Heart right ventricle (tissue), 16 donors: ENCODE results near the gene HSPB9. TPM values are rescaled to one million over a fixed set of nuclear protein-coding genes. Genes with fewer than 3 reads are reported as not detected.
A peak's percentile ranks its signal among the peaks of the same experiment; 100 is the strongest.

Experiments used
- ATAC-seq, 8 donors: fragments of 200-7000 bp; cut with Tn5 transposase; one replicate each; pipeline ENCODE4 v1.9.1; 2020; ENCODE audit warnings: mild to moderate bottlenecking in 8 of 8, moderate library complexity in 8 of 8, moderate number of reproducible peaks in 1 of 8
- DNase-seq, 2 donors: peaks; one replicate each; pipeline ENCODE4 v3.0.0-alpha.2; 2020
- H3K27ac ChIP-seq, 10 donors: fragments of 200-600 bp; sonication (generic) in 2 of 10; one replicate each; pipeline versions ENCODE4 v1.5.0 to v1.8.0; 2020 to 2022; ENCODE audit warnings: mild to moderate bottlenecking in 3 of 10
- H3K27me3 ChIP-seq, 7 donors: fragments of 200-600 bp; one replicate each; pipeline ENCODE4 v1.8.0; 2021 to 2022; ENCODE audit warnings: mild to moderate bottlenecking in 2 of 7
- H3K36me3 ChIP-seq, 9 donors: fragments of 200-600 bp; sonication (generic) in 1 of 9; one replicate each; pipeline versions ENCODE4 v1.5.0 to v1.8.0; 2020 to 2022; ENCODE audit warnings: mild to moderate bottlenecking in 2 of 9
- H3K4me1 ChIP-seq, 9 donors: fragments of 200-600 bp; sonication (generic) in 1 of 9; one replicate each; pipeline versions ENCODE4 v1.5.0 to v1.8.0; 2020 to 2022; ENCODE audit warnings: mild to moderate bottlenecking in 4 of 9
- H3K4me3 ChIP-seq, 10 donors: fragments of 200-600 bp; sonication (generic) in 2 of 10; one replicate each; pipeline versions ENCODE4 v1.5.0 to v1.8.0; 2020 to 2022; ENCODE audit warnings: mild to moderate bottlenecking in 7 of 10, moderate library complexity in 2 of 10
- H3K9me3 ChIP-seq, 11 donors: fragments of 200-600 bp in 10 of 11; sonication (generic) in 2 of 11; one replicate each; pipeline versions ENCODE4 v1.5.0 to v1.8.0; 2013 to 2022; ENCODE audit warnings: mild to moderate bottlenecking in 2 of 11, control low read depth in 1 of 11, moderate library complexity in 1 of 11
- WGBS, 2 donors: extraction: QIAGEN DNeasy Blood & Tissue Kit; methylation state at CpG; one replicate each; pipeline ENCODE4 v1.1.7; 2013; ENCODE audit warnings: inconsistent platforms in 1 of 2; 5-methylcytosine and 5-hydroxymethylcytosine counted together
- intact Hi-C, 10 donors: fragments of 100-400 bp; cut with DNase I; formaldehyde crosslinking; loops; one replicate each; pipeline versions ENCODE4 v1.11.1 to v1.14.2; 2022
- polyA plus RNA-seq, 2 donors: library from polyadenylated mRNA; stranded (reverse); fragments of 200-250 nt; gene quantifications; one replicate each; pipeline ENCODE4 v1.2.3, GENCODE V29; 2013
- total RNA-seq, 10 donors: library from RNA; stranded (reverse); fragmentation: NEBNext Ultra II Directional in 3 of 10; extraction: Animal tissue kit (Norgen Biotek cat#: 25700) in 3 of 10; gene quantifications; one replicate each; pipeline versions ENCODE4 v1.2.1 to v1.2.4, GENCODE V29; 2021 to 2023
- TF ChIP-seq, protein P1 (sequence below), 9 donors: fragments of 200-600 bp; sonication (generic) in 2 of 9; IDR thresholded peaks; one replicate each; pipeline versions ENCODE4 v1.5.0 to v1.8.0; 2021 to 2022; ENCODE audit warnings: antibody characterized with exemption in 9 of 9, mild to moderate bottlenecking in 5 of 9, moderate library complexity in 1 of 9
- donor health status: Arrhythmogenic right ventricular cardiomyopathy.
- donor health status: ischemic (EF 13 %, LVEDD 7.1; RV severe dilation, severe dysfunction).
- donor health status: healthy with polysubstance abuse.
- donor health status: DM: no; HTN: yes; CAD: no.
- donor health status: DM: no; HTN: no; CAD: no.
- donor health status: ischemic (EF 25% LVEDD 6.9; RV normal size, moderate dysfunction).
- donor health status: ischemic (EF 25% LVEDD 5.7; RV mildly dilated, moderate dysfunction).
- donor health status: healthy.
- donor health status: DM: yes; HTN: yes; CAD: no.
- donor health status: Ischemic cardiomyopathy.
- donor health status: ischemic (EF 35%, LVEDD 5.7; RV mildly dilated, moderate dysfunction).
- donor health status: nonischemic (EF 11% LVEDD 7.7; RV severe dilation, severe dysfunction).
- donor health status: DM: yes; HTN: yes; CAD: no.
- donor health status: PGD.
- donor health status: ischemic (EF 29% LVEDD 5.4; RV normal size, mild dysfunction).
- donor health status: nonischemic (EF 23%, LVEDD 6.1; RV moderate dilation, normal function).

The HSPB9 gene
- total and polyA plus RNA-seq, 12 donors: 0.01 to 0.29 (median 0.23) TPM; not detected in 9

GRCh38 chr17:42103221-42103954, 19.2 kb upstream of the HSPB9 start:
- ATAC-seq (no peak), DNase-seq (no peak)
- peaks cover 0 to 65% (median 0%) of the 10 kb centered on the region in 9 donors for H3K36me3 ChIP-seq

DNA sequence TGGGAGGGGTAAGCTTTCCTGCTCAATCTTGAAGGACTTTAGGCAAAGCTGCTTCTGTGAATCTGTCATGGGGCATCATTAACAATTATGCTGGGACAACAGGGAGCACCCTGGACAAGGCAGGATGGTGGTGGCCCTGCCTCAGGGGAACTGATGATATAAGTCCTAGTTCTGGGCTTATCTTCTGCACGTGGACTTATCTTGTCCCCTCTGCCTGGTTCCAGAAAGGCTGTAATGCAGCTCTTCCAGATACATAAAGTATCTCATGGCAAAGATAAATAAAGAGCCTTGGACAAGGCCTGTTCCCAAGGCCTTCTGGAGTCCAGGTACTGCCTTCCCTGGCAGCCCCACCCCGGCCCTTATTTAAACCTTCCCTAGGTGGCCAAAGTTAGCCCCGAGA, 18.3 kb upstream of the HSPB9 start:
- TF ChIP-seq, protein P1, sequence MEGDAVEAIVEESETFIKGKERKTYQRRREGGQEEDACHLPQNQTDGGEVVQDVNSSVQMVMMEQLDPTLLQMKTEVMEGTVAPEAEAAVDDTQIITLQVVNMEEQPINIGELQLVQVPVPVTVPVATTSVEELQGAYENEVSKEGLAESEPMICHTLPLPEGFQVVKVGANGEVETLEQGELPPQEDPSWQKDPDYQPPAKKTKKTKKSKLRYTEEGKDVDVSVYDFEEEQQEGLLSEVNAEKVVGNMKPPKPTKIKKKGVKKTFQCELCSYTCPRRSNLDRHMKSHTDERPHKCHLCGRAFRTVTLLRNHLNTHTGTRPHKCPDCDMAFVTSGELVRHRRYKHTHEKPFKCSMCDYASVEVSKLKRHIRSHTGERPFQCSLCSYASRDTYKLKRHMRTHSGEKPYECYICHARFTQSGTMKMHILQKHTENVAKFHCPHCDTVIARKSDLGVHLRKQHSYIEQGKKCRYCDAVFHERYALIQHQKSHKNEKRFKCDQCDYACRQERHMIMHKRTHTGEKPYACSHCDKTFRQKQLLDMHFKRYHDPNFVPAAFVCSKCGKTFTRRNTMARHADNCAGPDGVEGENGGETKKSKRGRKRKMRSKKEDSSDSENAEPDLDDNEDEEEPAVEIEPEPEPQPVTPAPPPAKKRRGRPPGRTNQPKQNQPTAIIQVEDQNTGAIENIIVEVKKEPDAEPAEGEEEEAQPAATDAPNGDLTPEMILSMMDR (IDR thresholded peaks at IDR 0.05): no peak
- DNase-seq (no peak), ATAC-seq (no peak)
- no peak overlapping the region for H3K27ac ChIP-seq
- H3K4me1 ChIP-seq: peaks cover 0 to 17% (median 6%) of the 10 kb centered on the region in 9 donors
- no peak overlapping the region for H3K4me3 ChIP-seq
- WGBS, 2 donors: 67 to 73% methylated on average over 3 of the region's 3 CpGs
- intact Hi-C loops: loop anchor here in 7 of 10 donors (5.0 to 10.0 kb wide), 5 partner anchors 37 to 142 kb away; partner anchors contain the start of genes NKIRAS2 (in 2 of the 7) and CNP (in 1 of the 7)
- H3K9me3 ChIP-seq: no peaks in the 10 kb centered on the region
- H3K36me3 ChIP-seq: peaks cover 0 to 74% (median 0%) of the 10 kb centered on the region in 9 donors
- no peaks in the 10 kb centered on the region for H3K27me3 ChIP-seq

More at GRCh38 chr17:42103221-42103954, 19.2 kb upstream of the HSPB9 start:
- intact Hi-C loops: loop anchor here in 7 of 10 donors (5.0 to 10.0 kb wide), 5 partner anchors 36 to 141 kb away; partner anchors contain the start of genes NKIRAS2 (in 2 of the 7) and CNP (in 1 of the 7)
- H3K4me1 ChIP-seq: peaks cover 0 to 17% (median 6%) of the 10 kb centered on the region in 9 donors
- no peaks in the 10 kb centered on the region for H3K9me3 ChIP-seq
- H3K4me3 ChIP-seq: no peak overlapping the region
- TF ChIP-seq, protein P1 (IDR thresholded peaks at IDR 0.05): no peak
- peaks cover 0 to 5% (median 2%) of the 10 kb centered on the region in 7 donors for H3K27me3 ChIP-seq
- WGBS, 2 donors: 80 to 85% methylated on average over 11 of the region's 11 CpGs
- H3K27ac ChIP-seq: no peak overlapping the region

DNA sequence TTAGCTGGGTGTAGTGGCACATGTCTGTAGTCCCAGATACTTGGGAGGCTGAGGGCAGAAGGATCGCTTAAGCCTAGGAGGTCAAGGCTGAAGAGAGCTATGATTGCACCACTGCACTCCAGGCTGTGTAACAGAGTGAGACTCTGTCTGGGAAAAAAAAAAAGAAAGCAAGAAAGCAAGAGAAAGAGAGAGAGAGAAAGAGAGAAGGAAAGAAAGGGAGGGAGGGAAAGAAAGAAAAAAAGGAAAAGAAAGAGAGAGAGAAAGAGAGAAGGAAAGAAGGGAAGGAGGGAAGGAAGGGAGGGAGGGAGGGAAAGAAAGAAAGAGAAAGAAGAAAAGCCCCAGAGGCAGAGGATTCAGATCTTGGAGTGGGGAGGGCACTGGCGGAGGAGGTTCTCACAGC, 16.6 kb upstream of the HSPB9 start:
- TF ChIP-seq, protein P1 (IDR thresholded peaks at IDR 0.05): no peak
- no peak for DNase-seq
- Histone ChIP-seq H3K27ac (no peak overlapping the region), H3K27me3 (no peaks in the 10 kb centered on the region), H3K4me1 (peaks cover 0 to 17% (median 6%) of the 10 kb centered on the region in 9 donors), H3K36me3 (peaks cover 0 to 89% (median 0%) of the 10 kb centered on the region in 9 donors), H3K4me3 (no peak overlapping the region), H3K9me3 (no peaks in the 10 kb centered on the region)
- 92 to 97% methylated on average over 2 of the region's 2 CpGs for WGBS, 2 donors
- intact Hi-C loops: loop anchor here in 1 of 10 donors (10.0 kb wide), 1 partner anchor 141 kb away; the partner anchor contains the start of gene CNP
- ATAC-seq: no peak

DNA sequence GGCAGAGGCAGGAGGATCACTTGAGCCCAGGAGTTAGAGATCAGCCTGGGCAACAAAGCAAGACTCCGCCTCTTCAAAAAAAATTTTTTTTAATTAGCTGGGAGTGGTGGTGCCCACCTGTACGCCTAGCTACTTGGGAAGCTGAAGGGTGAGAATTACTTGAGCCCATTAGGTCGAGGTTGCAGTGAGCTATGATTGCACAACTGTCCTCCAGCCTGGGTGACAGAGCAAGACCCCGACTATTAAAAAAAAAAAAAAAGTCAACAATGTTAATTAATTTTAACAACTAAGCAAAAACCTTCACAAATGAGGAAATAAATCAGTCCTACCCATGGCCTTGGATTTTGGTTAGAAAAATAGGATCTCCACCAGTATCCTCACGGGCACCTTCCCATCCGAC, 15.5 kb upstream of the HSPB9 start:
- WGBS, 2 donors: 71 to 75% methylated on average over 6 of the region's 6 CpGs
- H3K4me1 ChIP-seq: peaks cover 0 to 24% (median 9%) of the 10 kb centered on the region in 9 donors
- H3K36me3 ChIP-seq: peaks cover 0 to 87% (median 0%) of the 10 kb centered on the region in 9 donors
- TF ChIP-seq, protein P1 (IDR thresholded peaks at IDR 0.05): no peak
- DNase-seq (no peak), ATAC-seq (no peak)
- no peaks in the 10 kb centered on the region for H3K27me3 ChIP-seq
- H3K27ac ChIP-seq: no peak overlapping the region
- intact Hi-C loops: loop anchor here in 1 of 10 donors (10.0 kb wide), 1 partner anchor 142 kb away; the partner anchor contains the start of gene CNP
- peak overlapping the region in 7 of 10 donors; percentile 4 to 49 (median 36) for H3K4me3 ChIP-seq
- H3K9me3 ChIP-seq: no peaks in the 10 kb centered on the region
